GM19452 (cell line): ENCODE data around the gene RANGAP1.
"Not testable (repeated sequence)": the region's sequence is repeated elsewhere in the genome, so short reads cannot be mapped to it uniquely, and the experiment has no call there.

Source experiments
- ATAC-seq: cut with Tn5 transposase; IDR thresholded peaks from one replicate; pipeline ENCODE4 v1.9.1; 2021; ENCODE audit not compliant: unreplicated experiment

The RANGAP1 gene

GRCh38 chr22:41301085-41302020 lies 15.4 kb upstream of the RANGAP1 start, which contains the start of gene ZC3H7B:
Gene ZC3H7B (plus strand): TSS chr22:41301525. CDS start chr22:41320661, 19,136 bp downstream.
- peak; percentile 91 for ATAC-seq

GRCh38 chr22:41300661-41301060 lies 14.7 kb upstream of the RANGAP1 start:
- no peak for ATAC-seq

GRCh38 chr22:41296826-41297667 lies 11.1 kb upstream of the RANGAP1 start:
- no peak for ATAC-seq

- not testable (repeated sequence) for ATAC-seq
Measured at GRCh38 chr22:41294816-41295215, 8.8 kb upstream of the RANGAP1 start.

GRCh38 chr22:41290262-41291221 lies 4.6 kb upstream of the RANGAP1 start:
- ATAC-seq: no peak

- no peak for ATAC-seq
Measured at GRCh38 chr22:41289671-41290070, 3.7 kb upstream of the RANGAP1 start.

- no peak for ATAC-seq
Measured at GRCh38 chr22:41288245-41288946, 2.4 kb upstream of the RANGAP1 start.

- peak; percentile 12 for ATAC-seq
Measured at GRCh38 chr22:41286639-41287091, 678 bp upstream of the RANGAP1 start.

GRCh38 chr22:41285441-41285819 lies 557 bp downstream of the RANGAP1 start:
- peak; percentile 12 for ATAC-seq

- ATAC-seq: no peak
Measured at GRCh38 chr22:41284465-41284864, 1.5 kb downstream of the RANGAP1 start.

GRCh38 chr22:41280854-41281253 lies 5.1 kb downstream of the RANGAP1 start:
- ATAC-seq: no peak

- no peak for ATAC-seq
Measured at GRCh38 chr22:41280065-41280464, 5.9 kb downstream of the RANGAP1 start.

- no peak for ATAC-seq
Measured at GRCh38 chr22:41274856-41275255, 11.1 kb downstream of the RANGAP1 start.

GRCh38 chr22:41273128-41273527 lies 12.9 kb downstream of the RANGAP1 start:
- ATAC-seq: no peak

- no peak for ATAC-seq
Measured at GRCh38 chr22:41271787-41272186, 14.2 kb downstream of the RANGAP1 start.

- ATAC-seq: no peak
Measured at GRCh38 chr22:41267958-41268357, 18.0 kb downstream of the RANGAP1 start.

- ATAC-seq: no peak
Measured at GRCh38 chr22:41264408-41264941, 21.5 kb downstream of the RANGAP1 start.

GRCh38 chr22:41263704-41264103 lies 22.3 kb downstream of the RANGAP1 start:
- no peak for ATAC-seq

- ATAC-seq: no peak
Measured at GRCh38 chr22:41262250-41262765, 23.7 kb downstream of the RANGAP1 start.
